Retinal pigment epithelial cell (primary cell): Measurements from ENCODE around the gene LUZP1.

Experiments used
- DNase-seq: peaks from one replicate; pipeline ENCODE4 v3.0.0-alpha.2; 2010; ENCODE audit warnings: low read depth
- H3K4me3 ChIP-seq: 2 replicates; pipeline ENCODE4 v1.5.1; 2011; ENCODE audit warnings: mild to moderate bottlenecking, low read length, control low read depth, moderate library complexity
- CTCF ChIP-seq: conservative IDR thresholded peaks from 2 replicates; pipeline ENCODE4 v1.5.1; 2011; ENCODE audit warnings: low read depth, low read length, control low read depth, inconsistent platforms

LUZP1 gene

GRCh38 chr1:23134055-23134454, 34.6 kb downstream of the LUZP1 start:
- no peak overlapping the region for H3K4me3 ChIP-seq
- TF ChIP-seq CTCF, result no peak
- no peak for DNase-seq

GRCh38 chr1:23133587-23133986, 35.1 kb downstream of the LUZP1 start:
- no peak for DNase-seq
- no peak for TF ChIP-seq CTCF
- no peak overlapping the region for H3K4me3 ChIP-seq

GRCh38 chr1:23132033-23132432, 36.6 kb downstream of the LUZP1 start:
- DNase-seq, result no peak
- no peak for TF ChIP-seq CTCF
- no peak overlapping the region for H3K4me3 ChIP-seq

GRCh38 chr1:23129846-23130245, 38.8 kb downstream of the LUZP1 start:
- H3K4me3 ChIP-seq, result no peak overlapping the region
- DNase-seq, result no peak
- TF ChIP-seq CTCF, result no peak

- DNase-seq, result no peak
- no peak for TF ChIP-seq CTCF
- no peak overlapping the region for H3K4me3 ChIP-seq
Observed at GRCh38 chr1:23126801-23127200, 41.9 kb downstream of the LUZP1 start.

- no peak overlapping the region for H3K4me3 ChIP-seq
- no peak for TF ChIP-seq CTCF
- DNase-seq, result no peak
Observed at GRCh38 chr1:23126200-23126599, 42.5 kb downstream of the LUZP1 start.

- no peak for DNase-seq
- TF ChIP-seq CTCF, result no peak
- H3K4me3 ChIP-seq, result no peak overlapping the region
Observed at GRCh38 chr1:23125489-23125888, 43.2 kb downstream of the LUZP1 start.
